ENCODE data around the gene CRTC1. TPM values are rescaled to one million over a fixed set of nuclear protein-coding genes. Genes with fewer than 3 reads are reported as not detected.

Gene CRTC1
- total RNA-seq, 1 donor from 2014 or later, result 39.7 TPM

DNA sequence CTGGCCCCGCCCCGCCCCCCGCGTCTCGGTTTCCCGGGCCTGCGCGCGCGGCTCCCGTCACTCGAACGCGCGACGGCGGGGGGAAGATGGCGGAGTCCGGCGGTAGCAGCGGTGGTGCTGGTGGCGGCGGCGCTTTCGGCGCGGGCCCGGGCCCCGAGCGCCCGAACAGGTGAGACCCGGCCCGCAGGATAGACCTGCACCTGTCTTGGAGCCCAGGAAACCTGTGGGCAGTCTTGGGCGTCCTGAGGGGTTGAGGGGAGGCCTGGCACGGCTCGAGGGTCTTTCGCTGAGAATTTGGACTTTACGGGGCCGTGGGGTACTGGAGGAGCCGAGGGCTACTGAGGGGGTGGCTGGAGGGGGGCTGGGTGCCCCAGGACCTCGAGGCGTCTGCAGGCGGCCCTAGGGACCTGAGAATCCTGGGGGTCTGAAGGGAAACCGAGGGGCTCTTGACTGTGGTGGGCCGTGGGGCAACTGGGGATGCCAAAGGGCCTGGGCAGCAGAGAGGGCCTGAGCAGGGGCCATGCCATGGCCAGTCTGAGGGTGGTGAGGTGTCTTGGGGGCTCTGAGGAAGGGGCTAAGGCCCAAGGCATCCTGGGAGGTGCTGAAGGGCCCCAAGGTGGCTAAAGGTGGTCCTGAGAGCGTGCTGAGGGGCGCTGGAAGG lies 46.4 kb upstream of the CRTC1 start, which contains the start of gene KLHL26:
KLHL26 (plus strand) TSS at position 60 of the 661 bp plus-strand sequence; CDS start at position 87, 27 bp downstream.
- TF ChIP-seq, protein P1, sequence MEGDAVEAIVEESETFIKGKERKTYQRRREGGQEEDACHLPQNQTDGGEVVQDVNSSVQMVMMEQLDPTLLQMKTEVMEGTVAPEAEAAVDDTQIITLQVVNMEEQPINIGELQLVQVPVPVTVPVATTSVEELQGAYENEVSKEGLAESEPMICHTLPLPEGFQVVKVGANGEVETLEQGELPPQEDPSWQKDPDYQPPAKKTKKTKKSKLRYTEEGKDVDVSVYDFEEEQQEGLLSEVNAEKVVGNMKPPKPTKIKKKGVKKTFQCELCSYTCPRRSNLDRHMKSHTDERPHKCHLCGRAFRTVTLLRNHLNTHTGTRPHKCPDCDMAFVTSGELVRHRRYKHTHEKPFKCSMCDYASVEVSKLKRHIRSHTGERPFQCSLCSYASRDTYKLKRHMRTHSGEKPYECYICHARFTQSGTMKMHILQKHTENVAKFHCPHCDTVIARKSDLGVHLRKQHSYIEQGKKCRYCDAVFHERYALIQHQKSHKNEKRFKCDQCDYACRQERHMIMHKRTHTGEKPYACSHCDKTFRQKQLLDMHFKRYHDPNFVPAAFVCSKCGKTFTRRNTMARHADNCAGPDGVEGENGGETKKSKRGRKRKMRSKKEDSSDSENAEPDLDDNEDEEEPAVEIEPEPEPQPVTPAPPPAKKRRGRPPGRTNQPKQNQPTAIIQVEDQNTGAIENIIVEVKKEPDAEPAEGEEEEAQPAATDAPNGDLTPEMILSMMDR (IDR thresholded peaks at IDR 0.05; ENCODE audit: unreplicated experiment), result no peak
- H3K4me3 Mint-ChIP-seq (ENCODE audit: low read depth), result peak within 1 kb of the TSS; percentile 81
- H3K27me3 Mint-ChIP-seq, result peaks cover 11% of the 10 kb centered on the region
- H3K36me3 Mint-ChIP-seq (ENCODE audit: insufficient read depth), result no peaks in the 10 kb centered on the region
- no peaks in the 10 kb centered on the region for H3K9me3 Mint-ChIP-seq (ENCODE audit: low read depth)
- peaks cover 7% of the 10 kb centered on the region for H3K4me1 Mint-ChIP-seq (ENCODE audit: low read depth)
- H3K27ac Mint-ChIP-seq, result peak within 1 kb of the TSS; percentile 89
- no peak for DNase-seq (ENCODE audit: low spot score, unreplicated experiment)

DNA sequence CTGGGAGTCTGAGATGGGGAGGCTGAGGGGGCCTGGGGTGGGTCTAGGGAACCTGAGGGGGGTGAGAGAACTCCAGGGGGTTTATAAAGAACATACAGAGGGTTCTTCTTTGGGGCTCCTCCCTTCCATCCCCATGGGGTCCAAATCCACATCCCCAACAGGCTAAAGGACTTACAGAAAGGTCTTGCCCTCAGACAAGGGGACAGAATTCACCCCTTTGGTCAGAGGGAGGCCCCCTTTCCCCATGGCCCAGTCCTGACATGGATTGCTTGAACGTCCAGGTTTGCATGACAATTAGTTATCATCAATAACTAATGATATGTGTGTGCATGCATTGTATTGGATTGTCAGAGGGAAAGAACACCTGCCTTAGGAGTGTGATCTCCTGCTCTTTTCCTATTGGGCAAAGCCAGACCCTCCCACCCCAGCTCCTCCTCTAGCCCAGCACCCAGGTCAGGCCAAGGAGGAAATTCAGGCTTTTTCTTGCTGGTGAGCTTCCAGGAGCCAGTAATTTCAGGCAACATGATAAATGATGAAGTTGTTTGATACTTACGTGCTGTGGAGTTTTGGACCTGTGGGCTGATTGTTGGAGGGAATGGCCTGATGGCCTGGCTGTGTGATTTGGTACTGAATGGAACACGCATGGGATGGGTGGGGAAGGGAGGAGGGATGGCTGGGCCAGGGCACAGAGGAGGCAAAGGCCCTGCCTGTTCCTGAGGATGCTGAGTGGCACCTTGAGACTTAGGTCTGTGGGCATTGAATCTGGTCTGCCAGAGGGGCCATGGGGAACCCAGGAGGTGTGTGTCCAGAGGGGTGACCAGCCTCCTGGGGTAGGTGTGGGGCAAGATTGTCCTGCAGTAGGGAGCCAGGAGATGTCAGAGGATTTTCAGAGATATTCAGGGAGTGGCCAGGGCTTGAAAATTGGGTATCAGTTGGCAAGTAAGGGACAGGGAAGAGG lies 45.5 kb upstream of the CRTC1 start:
- no peak for DNase-seq (ENCODE audit: low spot score, unreplicated experiment)
- H3K4me3 Mint-ChIP-seq (ENCODE audit: low read depth), result peak overlapping the region; percentile 81
- TF ChIP-seq, protein P1 (IDR thresholded peaks at IDR 0.05; ENCODE audit: unreplicated experiment), result no peak
- no peaks in the 10 kb centered on the region for H3K9me3 Mint-ChIP-seq (ENCODE audit: low read depth)
- H3K36me3 Mint-ChIP-seq (ENCODE audit: insufficient read depth), result no peaks in the 10 kb centered on the region
- peak overlapping the region; percentile 46 for H3K27ac Mint-ChIP-seq
- H3K4me1 Mint-ChIP-seq (ENCODE audit: low read depth), result peaks cover 7% of the 10 kb centered on the region
- H3K27me3 Mint-ChIP-seq, result peaks cover 11% of the 10 kb centered on the region

DNA sequence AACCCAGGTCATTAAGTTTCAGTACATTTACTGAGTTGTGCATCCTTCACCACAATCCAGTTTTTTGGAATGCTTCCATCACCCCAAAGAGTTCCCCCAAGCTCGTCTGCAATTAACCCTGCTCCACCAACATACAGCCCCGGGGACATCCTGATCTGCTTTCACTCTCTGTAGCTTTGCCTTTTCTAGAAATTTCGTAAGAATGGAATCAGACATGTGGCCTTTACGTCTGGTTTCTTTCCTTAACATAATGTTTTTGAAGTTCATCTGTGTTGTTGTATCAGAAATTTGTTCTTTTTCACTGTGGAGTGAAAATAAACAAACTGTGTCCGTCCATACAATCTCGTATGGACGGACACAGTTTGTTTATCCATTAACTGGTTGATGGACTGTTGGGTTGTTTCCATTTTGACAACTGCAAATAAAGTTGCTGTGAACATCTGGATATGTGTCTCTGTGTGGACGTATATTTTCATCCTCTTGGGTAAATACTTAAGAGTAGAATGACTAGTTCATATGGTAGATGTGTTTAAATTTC lies 43.7 kb upstream of the CRTC1 start:
- H3K36me3 Mint-ChIP-seq (ENCODE audit: insufficient read depth), result peaks cover 2% of the 10 kb centered on the region
- TF ChIP-seq, protein P1 (IDR thresholded peaks at IDR 0.05; ENCODE audit: unreplicated experiment), result no peak
- no peaks in the 10 kb centered on the region for H3K9me3 Mint-ChIP-seq (ENCODE audit: low read depth)
- H3K27me3 Mint-ChIP-seq, result peaks cover 3% of the 10 kb centered on the region
- no peak overlapping the region for H3K4me3 Mint-ChIP-seq (ENCODE audit: low read depth)
- H3K4me1 Mint-ChIP-seq (ENCODE audit: low read depth), result peaks cover 7% of the 10 kb centered on the region
- no peak overlapping the region for H3K27ac Mint-ChIP-seq
- DNase-seq (ENCODE audit: low spot score, unreplicated experiment), result no peak

DNA sequence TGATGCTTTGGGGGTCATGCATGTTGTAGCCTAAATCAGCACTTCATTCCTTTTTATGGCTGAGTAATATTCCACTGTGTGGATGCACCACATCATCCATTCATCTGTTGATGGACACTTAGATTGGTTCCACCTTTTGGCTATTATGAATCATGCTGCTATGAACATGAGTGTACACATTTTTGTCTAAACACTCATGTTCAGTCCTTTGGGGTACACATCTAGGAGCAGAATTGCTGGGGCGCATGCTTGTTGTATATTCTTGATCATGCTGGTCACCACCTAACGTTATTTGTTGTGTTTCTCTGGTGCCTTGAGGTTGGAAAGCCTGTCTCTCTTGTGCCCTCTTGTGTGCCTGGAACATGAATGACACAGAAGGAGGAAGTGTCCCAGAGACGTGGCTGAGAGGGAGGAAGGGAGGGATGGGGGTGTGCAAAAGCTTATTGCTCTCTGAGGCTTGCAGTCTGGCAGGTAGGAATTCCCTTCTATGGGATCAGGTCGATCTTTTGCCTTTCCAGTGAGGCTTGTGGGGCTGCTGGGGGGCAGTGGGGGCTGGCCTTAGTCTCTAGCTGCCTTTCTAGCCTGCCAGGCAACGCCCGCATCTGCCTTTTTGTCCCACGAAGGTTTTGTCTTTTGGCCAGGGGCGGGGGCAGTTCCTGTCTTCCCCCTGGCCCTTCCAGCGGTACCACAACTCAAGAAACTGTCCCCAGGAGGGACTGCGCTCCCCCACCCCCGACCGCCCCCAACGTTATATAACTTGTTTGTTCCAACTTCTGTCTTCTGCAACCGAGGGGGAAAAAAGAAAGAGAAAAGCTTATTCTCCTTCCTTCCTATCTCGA lies 39.1 kb upstream of the CRTC1 start:
- no peaks in the 10 kb centered on the region for H3K9me3 Mint-ChIP-seq (ENCODE audit: low read depth)
- no peak overlapping the region for H3K27ac Mint-ChIP-seq
- H3K4me1 Mint-ChIP-seq (ENCODE audit: low read depth), result peaks cover 10% of the 10 kb centered on the region
- TF ChIP-seq, protein P1 (IDR thresholded peaks at IDR 0.05; ENCODE audit: unreplicated experiment), result no peak
- DNase-seq (ENCODE audit: low spot score, unreplicated experiment), result no peak
- peaks cover 2% of the 10 kb centered on the region for H3K36me3 Mint-ChIP-seq (ENCODE audit: insufficient read depth)
- H3K4me3 Mint-ChIP-seq (ENCODE audit: low read depth), result no peak overlapping the region
- H3K27me3 Mint-ChIP-seq, result peaks cover 7% of the 10 kb centered on the region

All from progenitor cell of endocrine pancreas (in vitro differentiated cells).